Suppressor macrophage (primary cell): ENCODE results near the gene ANO2.
A peak's percentile ranks its signal among the peaks of the same experiment; 100 is the strongest.

Source experiments
- DNase-seq, 4 experiments: peaks; one replicate each; pipeline ENCODE4 v3.0.0-alpha.2; 2020 to 2022

Gene ANO2

GRCh38 chr12:5619628-5620027, 325.4 kb downstream of the ANO2 start:
- no peak for DNase-seq

GRCh38 chr12:5616854-5617253, 328.2 kb downstream of the ANO2 start:
- DNase-seq, result no peak

GRCh38 chr12:5615760-5616159, 329.3 kb downstream of the ANO2 start:
- no peak for DNase-seq

GRCh38 chr12:5614256-5614655, 330.8 kb downstream of the ANO2 start:
- no peak for DNase-seq

GRCh38 chr12:5612556-5613410, 332.3 kb downstream of the ANO2 start:
- DNase-seq, result no peak

- DNase-seq, result no peak
These were observed 333.9 kb downstream of the ANO2 start for GRCh38 chr12:5611162-5611561.

GRCh38 chr12:5599378-5599777, 345.7 kb downstream of the ANO2 start:
- DNase-seq, result no peak

GRCh38 chr12:5593998-5594397, 351.1 kb downstream of the ANO2 start:
- DNase-seq, result no peak

- no peak for DNase-seq
These were observed 352.0 kb downstream of the ANO2 start for GRCh38 chr12:5593086-5593485.

GRCh38 chr12:5592310-5592709, 352.7 kb downstream of the ANO2 start:
- no peak for DNase-seq

- no peak for DNase-seq
These were observed 354.7 kb downstream of the ANO2 start for GRCh38 chr12:5590316-5590715.

- DNase-seq, result no peak
These were observed 356.0 kb downstream of the ANO2 start for GRCh38 chr12:5589054-5589453.

- DNase-seq, result peak in 3 of 4 experiments; percentile 4 to 18 (median 9)
These were observed 356.5 kb downstream of the ANO2 start for GRCh38 chr12:5588591-5588990.

- no peak for DNase-seq
These were observed 356.9 kb downstream of the ANO2 start for GRCh38 chr12:5588176-5588575.

- DNase-seq, result no peak
These were observed 357.3 kb downstream of the ANO2 start for GRCh38 chr12:5587711-5588121.

GRCh38 chr12:5586201-5586600, 358.9 kb downstream of the ANO2 start:
- DNase-seq, result no peak

- no peak for DNase-seq
These were observed 359.9 kb downstream of the ANO2 start for GRCh38 chr12:5585178-5585577.

GRCh38 chr12:5584412-5585175, 360.5 kb downstream of the ANO2 start:
- DNase-seq, result no peak

GRCh38 chr12:5582541-5582940, 362.5 kb downstream of the ANO2 start:
- no peak for DNase-seq

GRCh38 chr12:5582018-5582417, 363.0 kb downstream of the ANO2 start:
- no peak for DNase-seq

- no peak for DNase-seq
These were observed 363.4 kb downstream of the ANO2 start for GRCh38 chr12:5581616-5582015.

- DNase-seq, result peak in 1 of 4 experiments; percentile 32
These were observed 364.0 kb downstream of the ANO2 start for GRCh38 chr12:5581019-5581418.

- DNase-seq, result no peak
These were observed 366.3 kb downstream of the ANO2 start for GRCh38 chr12:5578775-5579174.

GRCh38 chr12:5577741-5578140, 367.3 kb downstream of the ANO2 start:
- DNase-seq, result no peak
